ENCODE measurements around the gene FGF19. TPM values are rescaled to one million over a fixed set of nuclear protein-coding genes. Genes with fewer than 3 reads are reported as not detected.
A peak's percentile ranks its signal among the peaks of the same experiment; 100 is the strongest.

Gene FGF19
- not detected for total RNA-seq

- no peak for TF ChIP-seq CTCF (IDR thresholded peaks at IDR 0.05)
- Histone ChIP-seq H3K9me3 (no peaks in the 10 kb centered on the region), H3K27me3 (replicated peaks; ENCODE audit: insufficient read depth) (peaks cover 15% of the 10 kb centered on the region), H3K4me3 (peak within 1 kb of the TSS; percentile 44), H3K4me1 (ENCODE audit: control insufficient read depth in 1 of 2, low read depth in 2 of 2) (peaks cover 4 to 15% of the 10 kb centered on the region in 2 donors), H3K27ac (no peak within 1 kb of the TSS), H3K36me3 (no peaks in the 10 kb centered on the region)
- no peak for ATAC-seq (ENCODE audit: insufficient number of reproducible peaks, low FRiP score, low read depth)
- DNase-seq (ENCODE audit: low spot score): no peak
Observed at GRCh38 chr11:69703768-69704507, at the start of gene FGF19. TSS of gene FGF19 (minus strand) at chr11:69704022. CDS start at chr11:69703876, 146 bp downstream.

- no peaks in the 10 kb centered on the region for H3K36me3 ChIP-seq
Observed at GRCh38 chr11:69752890-69753289, 49.1 kb upstream of the FGF19 start.

GRCh38 chr11:69750875-69751597 is 47.2 kb upstream of the FGF19 start:
- ATAC-seq (ENCODE audit: insufficient number of reproducible peaks, low FRiP score, low read depth) (no peak), DNase-seq (ENCODE audit: low spot score) (no peak)
- Histone ChIP-seq H3K27me3 (replicated peaks; ENCODE audit: insufficient read depth) (no peaks in the 10 kb centered on the region), H3K4me3 (no peak overlapping the region), H3K36me3 (no peaks in the 10 kb centered on the region), H3K9me3 (no peaks in the 10 kb centered on the region), H3K4me1 (ENCODE audit: control insufficient read depth in 1 of 2, low read depth in 2 of 2) (no peaks in the 10 kb centered on the region), H3K27ac (no peak overlapping the region)
- TF ChIP-seq CTCF (IDR thresholded peaks at IDR 0.05): no peak

More at GRCh38 chr11:69752890-69753289, 49.1 kb upstream of the FGF19 start:
- no peak overlapping the region for H3K27ac ChIP-seq
- no peak for TF ChIP-seq CTCF (IDR thresholded peaks at IDR 0.05)
- H3K4me3 ChIP-seq: no peak overlapping the region
- ATAC-seq (ENCODE audit: insufficient number of reproducible peaks, low FRiP score, low read depth): no peak
- no peak for DNase-seq (ENCODE audit: low spot score)
- no peaks in the 10 kb centered on the region for H3K27me3 ChIP-seq (replicated peaks; ENCODE audit: insufficient read depth)
- no peaks in the 10 kb centered on the region for H3K4me1 ChIP-seq (ENCODE audit: control insufficient read depth in 1 of 2, low read depth in 2 of 2)
- H3K9me3 ChIP-seq: no peaks in the 10 kb centered on the region

GRCh38 chr11:69750108-69750850 is 46.5 kb upstream of the FGF19 start:
- no peak for ATAC-seq (ENCODE audit: insufficient number of reproducible peaks, low FRiP score, low read depth)
- Histone ChIP-seq H3K9me3 (no peaks in the 10 kb centered on the region), H3K4me3 (no peak overlapping the region), H3K4me1 (ENCODE audit: control insufficient read depth in 1 of 2, low read depth in 2 of 2) (no peaks in the 10 kb centered on the region), H3K27me3 (replicated peaks; ENCODE audit: insufficient read depth) (no peaks in the 10 kb centered on the region), H3K36me3 (no peaks in the 10 kb centered on the region), H3K27ac (no peak overlapping the region)
- TF ChIP-seq CTCF (IDR thresholded peaks at IDR 0.05): no peak
- no peak for DNase-seq (ENCODE audit: low spot score)

- no peaks in the 10 kb centered on the region for H3K4me1 ChIP-seq (ENCODE audit: control insufficient read depth in 1 of 2, low read depth in 2 of 2)
- ATAC-seq (ENCODE audit: insufficient number of reproducible peaks, low FRiP score, low read depth): no peak
Observed at GRCh38 chr11:69748637-69749036, 44.8 kb upstream of the FGF19 start.

More at GRCh38 chr11:69748637-69749036, 44.8 kb upstream of the FGF19 start:
- no peak overlapping the region for H3K27ac ChIP-seq
- no peak overlapping the region for H3K4me3 ChIP-seq
- DNase-seq (ENCODE audit: low spot score): no peak
- no peaks in the 10 kb centered on the region for H3K9me3 ChIP-seq
- H3K36me3 ChIP-seq: no peaks in the 10 kb centered on the region
- no peaks in the 10 kb centered on the region for H3K27me3 ChIP-seq (replicated peaks; ENCODE audit: insufficient read depth)
- no peak for TF ChIP-seq CTCF (IDR thresholded peaks at IDR 0.05)
